GM12872 (cell line): ENCODE data around the gene ITSN2.

Experiments
- TF ChIP-seq, protein P1 (sequence below): IDR thresholded peaks from 3 replicates; pipeline ENCODE4 v1.5.1; 2011; ENCODE audit warnings: low read depth, mild to moderate bottlenecking, low read length, moderate library complexity; ENCODE audit not compliant: insufficient read depth

The ITSN2 gene

DNA sequence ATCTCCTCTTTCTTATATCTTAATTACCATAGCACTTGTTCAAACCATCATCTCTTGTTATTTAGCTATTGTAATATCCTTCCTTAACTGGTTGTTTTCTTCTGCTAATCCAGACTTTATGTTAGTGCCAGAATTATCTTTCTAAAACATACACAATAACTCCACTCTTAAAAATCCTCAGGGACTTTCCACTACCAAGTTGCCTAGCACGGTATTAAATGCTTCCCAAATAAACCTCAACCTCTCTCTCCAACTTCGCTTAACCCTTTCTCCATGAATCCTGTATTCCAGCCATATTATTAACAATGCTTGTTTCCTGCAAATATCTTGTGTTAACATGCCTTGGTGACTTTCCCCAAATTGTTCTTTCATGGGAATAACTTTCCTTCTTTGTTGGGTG is 101.0 kb downstream of the ITSN2 start:
- TF ChIP-seq, protein P1, sequence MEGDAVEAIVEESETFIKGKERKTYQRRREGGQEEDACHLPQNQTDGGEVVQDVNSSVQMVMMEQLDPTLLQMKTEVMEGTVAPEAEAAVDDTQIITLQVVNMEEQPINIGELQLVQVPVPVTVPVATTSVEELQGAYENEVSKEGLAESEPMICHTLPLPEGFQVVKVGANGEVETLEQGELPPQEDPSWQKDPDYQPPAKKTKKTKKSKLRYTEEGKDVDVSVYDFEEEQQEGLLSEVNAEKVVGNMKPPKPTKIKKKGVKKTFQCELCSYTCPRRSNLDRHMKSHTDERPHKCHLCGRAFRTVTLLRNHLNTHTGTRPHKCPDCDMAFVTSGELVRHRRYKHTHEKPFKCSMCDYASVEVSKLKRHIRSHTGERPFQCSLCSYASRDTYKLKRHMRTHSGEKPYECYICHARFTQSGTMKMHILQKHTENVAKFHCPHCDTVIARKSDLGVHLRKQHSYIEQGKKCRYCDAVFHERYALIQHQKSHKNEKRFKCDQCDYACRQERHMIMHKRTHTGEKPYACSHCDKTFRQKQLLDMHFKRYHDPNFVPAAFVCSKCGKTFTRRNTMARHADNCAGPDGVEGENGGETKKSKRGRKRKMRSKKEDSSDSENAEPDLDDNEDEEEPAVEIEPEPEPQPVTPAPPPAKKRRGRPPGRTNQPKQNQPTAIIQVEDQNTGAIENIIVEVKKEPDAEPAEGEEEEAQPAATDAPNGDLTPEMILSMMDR, result no peak

DNA sequence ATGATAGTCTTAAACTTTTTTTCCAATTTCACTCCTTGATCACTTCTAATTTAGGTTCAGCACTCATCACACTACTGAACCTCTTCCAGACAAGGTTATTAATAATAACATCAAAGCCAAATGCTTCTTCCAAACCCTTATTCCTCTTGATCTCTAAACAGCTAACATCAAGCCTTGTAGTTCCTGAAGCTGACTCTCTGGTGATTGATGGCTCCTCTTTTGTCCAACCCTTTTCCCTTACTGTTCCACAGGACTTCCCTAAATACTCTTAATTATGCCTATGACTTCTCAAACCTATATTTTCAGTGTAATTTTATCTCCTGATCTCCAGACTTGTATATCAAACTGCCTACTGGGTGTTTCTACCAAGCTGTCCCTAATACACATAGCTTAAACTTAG is 101.6 kb downstream of the ITSN2 start:
- TF ChIP-seq, protein P1, result no peak

DNA sequence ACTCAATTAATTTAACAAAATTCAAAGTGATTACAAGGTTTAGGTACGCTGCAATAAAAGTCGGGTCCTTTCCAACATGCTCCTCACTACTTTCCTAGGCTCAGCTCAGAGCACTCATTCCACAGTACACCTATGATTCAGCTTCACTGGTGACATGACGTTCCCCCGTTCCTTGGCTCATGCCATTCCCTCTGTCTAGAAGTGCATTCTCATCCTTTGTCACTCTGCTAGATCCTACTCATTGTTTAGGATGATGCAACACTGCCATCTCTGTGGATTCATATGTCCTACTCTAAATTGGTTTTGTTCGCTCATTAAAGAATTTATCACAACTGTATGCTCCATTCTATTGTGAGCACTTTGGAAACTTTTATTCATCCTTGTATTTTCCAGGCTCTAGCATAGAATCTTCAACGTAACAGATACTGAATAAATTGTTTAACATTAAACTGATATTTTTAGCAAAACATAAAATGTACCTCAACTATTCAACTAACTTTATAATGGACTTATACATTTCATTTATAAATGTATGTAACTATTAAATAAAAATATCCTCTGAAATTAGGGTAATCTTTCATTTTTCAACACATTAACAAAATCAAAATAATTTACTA is 106.9 kb downstream of the ITSN2 start:
- TF ChIP-seq, protein P1, result no peak

DNA sequence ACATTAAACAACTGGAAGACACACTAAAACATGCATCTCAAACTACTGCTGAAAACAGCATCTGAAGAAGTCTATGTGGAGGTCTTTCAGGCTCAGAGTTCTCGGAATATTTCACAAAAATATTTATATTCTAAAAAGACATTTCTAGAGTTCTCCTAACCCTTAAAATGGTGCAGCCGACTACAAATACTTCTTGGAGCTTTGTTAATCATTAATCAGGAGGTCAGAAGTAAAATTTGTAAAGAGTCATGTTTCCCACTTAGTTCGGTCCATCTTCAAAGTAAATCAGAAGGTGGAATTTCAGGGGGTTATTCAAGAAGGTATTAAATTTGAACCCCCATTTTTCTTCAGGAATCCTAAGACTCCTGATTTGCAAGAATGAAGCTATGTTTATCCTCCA is 112.7 kb downstream of the ITSN2 start:
- TF ChIP-seq, protein P1, result no peak

DNA sequence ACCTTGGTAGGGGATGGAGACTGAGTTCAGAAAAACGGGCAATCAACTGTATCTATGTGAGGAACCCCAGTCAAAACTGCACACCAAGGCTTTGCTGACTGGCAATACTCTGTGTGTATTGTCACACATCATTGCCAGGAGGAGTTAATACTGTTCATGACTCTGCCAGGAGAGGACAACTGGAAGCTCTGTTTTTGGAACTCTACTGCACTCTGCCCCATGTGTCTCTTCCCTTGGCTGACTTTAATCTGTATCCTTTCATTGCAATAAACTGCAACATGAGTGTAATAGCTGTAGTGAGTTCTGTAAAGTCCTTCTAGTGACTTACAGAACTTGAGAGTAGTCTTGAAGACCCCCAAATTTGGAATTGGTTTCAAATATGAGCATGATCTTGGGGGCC is 113.2 kb downstream of the ITSN2 start:
- TF ChIP-seq, protein P1, result no peak

DNA sequence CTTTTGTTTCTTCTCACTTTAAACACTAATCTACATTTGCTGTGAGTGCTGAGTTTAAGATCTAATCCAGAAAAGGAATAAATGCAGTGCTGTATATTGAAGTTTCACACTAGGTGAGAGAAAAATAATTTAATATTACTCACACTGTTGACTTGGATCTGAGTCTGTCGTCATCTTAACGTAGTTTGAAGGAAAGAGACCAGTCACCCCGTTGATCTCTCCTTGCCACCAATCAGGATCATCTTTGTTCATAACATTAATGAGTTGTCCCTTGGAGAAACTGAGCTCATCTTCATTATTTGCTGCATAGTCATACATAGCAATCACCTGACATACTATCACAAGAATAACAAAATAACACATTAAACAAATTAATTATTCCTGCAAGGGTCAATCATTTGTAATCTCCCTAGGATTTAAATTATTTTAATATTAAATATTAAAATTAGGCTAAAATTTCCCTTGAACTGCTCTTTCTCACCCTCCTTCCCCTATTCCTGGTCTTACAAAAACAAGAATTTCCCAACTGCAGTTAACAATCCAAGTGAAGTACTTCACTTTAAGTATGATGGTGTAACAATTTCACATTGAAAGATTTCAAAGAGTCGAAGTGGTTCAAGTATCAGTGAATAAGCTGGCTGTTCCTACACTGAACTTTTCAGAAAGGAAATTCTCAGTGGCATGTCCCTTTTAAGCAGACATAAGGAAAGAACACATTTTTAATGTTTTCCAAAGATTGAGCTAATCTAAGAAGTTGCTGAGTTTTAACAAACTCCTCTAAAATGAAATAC is 114.2 kb downstream of the ITSN2 start:
- TF ChIP-seq, protein P1, result no peak

DNA sequence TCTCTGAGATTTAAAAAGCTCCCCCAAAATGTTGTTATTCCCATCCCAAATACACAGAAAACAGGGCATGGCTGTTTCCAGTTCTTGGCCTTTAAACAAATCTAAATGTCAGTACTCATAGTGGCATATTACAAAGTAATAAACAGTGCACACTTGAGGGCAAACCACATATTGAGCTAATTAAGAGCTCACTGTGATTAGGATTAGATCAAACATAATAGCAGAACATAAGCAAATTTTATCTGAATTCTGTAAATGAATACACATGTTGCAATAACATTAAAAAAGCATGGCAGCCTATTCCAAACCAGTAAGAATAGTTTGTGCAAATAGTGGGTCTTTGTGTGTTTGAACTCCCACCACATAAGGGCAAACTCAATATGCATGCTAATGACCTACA is 118.8 kb downstream of the ITSN2 start:
- TF ChIP-seq, protein P1, result no peak
